HG02870 (cell line): ENCODE measurements around the gene RGS10.

Experiments used
- ATAC-seq: cut with Tn5 transposase; IDR thresholded peaks from one replicate; pipeline ENCODE4 v1.9.1; 2021; ENCODE audit warnings: mild to moderate bottlenecking, moderate library complexity; ENCODE audit not compliant: unreplicated experiment

Gene RGS10

GRCh38 chr10:119452396-119452795 is 90.1 kb downstream of the RGS10 start:
- no peak for ATAC-seq

DNA sequence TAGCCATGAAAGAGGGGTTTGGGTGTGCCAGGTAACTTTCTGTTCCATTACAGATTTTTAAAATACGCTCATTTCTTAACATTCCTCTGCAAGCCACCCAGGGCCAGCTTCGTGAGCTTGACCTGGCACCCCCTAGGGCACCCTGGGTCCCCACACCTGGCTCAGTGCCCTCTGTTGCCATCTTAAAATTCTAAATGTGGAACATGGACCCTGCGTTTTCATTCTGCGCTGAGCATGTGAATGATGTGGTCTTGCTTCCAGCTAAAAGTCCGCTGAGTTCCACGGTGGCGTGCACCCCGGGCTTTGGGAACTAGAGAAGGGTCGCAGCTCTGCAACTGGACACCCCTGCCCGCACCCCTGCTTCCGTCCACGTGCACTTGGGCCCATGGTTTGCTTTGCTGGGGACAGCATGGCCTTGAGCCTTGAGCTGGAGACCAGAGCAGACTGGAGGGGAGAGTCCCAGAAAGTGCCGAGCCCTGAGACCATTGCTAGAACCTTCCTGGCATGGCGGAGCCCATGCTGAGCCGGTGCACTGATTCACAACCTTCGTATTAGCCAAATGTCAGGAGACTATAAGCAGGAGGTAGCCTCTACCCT is 91.1 kb downstream of the RGS10 start:
- no peak for ATAC-seq

DNA sequence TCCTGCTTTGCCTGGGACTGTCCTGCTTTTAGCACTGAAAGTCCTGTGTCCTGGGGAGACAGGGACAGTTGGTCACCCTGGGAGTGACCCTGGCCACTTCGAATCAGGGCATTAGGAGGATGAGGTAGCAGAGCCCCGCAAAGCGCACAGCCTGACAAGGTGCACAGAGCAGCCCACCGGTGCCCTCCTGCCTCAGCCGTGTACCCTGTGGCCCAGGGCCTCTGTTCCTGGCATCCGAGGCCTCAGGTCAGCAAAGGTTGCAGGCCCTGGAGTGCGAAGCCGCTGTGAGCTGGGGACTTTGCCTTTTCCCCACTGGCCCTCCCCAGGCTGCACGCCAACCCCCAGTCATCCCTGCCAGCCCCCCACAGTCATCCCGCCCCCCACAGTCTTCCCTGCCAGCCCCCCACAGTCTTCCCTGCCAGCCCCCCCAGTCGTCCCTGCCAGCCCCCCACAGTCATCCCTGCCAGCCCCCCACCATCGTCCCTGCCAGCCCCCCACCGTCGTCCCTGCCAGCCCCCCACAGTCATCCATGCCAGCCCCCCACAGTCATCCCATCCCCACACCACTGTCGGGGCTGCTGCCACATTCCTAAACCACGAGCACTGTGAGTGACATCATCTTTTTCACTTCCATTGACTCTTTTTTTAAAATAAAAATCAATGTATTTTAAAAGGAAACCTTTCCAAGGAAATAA is 91.8 kb downstream of the RGS10 start:
- ATAC-seq, result no peak
